Measurements from ENCODE around the gene ZNF467.

DNA sequence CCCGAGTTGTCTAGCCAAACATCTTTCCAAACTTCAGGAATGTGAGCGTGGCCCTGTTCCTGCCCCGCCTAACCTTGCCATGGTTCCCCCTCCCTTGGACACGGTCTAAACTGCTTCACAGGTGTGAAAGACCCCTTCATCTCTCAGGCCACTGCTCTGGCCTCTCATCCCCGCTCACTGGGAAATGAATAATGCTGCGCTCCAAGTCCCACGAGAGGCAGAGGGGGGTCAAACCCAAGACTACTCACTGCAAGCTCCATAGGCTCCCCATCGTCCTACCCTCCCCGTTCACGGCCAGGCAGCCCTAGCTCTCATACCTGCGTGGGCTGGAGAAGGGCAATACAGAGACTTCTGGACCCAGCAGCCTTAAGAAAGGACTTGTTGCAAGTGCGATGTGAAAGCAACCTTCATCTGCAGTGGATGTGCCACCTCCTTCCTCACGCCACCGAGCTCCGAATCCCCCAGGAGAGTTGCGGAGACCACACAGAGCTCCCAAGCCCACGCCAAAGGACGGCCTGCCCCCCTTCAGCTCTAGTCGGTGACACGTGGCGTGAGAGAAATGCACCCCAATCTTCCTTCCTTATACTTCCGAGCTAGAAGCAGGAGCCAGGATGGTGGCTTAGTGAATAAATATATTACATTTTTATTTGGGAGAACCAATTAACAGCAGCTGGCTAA, 9.7 kb downstream of the ZNF467 start:
- TF ChIP-seq, protein P1, sequence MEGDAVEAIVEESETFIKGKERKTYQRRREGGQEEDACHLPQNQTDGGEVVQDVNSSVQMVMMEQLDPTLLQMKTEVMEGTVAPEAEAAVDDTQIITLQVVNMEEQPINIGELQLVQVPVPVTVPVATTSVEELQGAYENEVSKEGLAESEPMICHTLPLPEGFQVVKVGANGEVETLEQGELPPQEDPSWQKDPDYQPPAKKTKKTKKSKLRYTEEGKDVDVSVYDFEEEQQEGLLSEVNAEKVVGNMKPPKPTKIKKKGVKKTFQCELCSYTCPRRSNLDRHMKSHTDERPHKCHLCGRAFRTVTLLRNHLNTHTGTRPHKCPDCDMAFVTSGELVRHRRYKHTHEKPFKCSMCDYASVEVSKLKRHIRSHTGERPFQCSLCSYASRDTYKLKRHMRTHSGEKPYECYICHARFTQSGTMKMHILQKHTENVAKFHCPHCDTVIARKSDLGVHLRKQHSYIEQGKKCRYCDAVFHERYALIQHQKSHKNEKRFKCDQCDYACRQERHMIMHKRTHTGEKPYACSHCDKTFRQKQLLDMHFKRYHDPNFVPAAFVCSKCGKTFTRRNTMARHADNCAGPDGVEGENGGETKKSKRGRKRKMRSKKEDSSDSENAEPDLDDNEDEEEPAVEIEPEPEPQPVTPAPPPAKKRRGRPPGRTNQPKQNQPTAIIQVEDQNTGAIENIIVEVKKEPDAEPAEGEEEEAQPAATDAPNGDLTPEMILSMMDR (IDR thresholded peaks at IDR 0.05; ENCODE audit: borderline replicate concordance, extremely low read depth, low read length, poor library complexity, severe bottlenecking), result no peak
- TF ChIP-seq EZH2 (IDR thresholded peaks at IDR 0.05; ENCODE audit: borderline replicate concordance, low read depth, low read length, severe bottlenecking), result no peak
